GM23338 (cell line): Measurements from ENCODE around the gene ADCK2. TPM values are rescaled to one million over a fixed set of nuclear protein-coding genes. Genes with fewer than 3 reads are reported as not detected.

Experiments
- ATAC-seq: fragments of 200-7000 bp; cut with Tn5 transposase; 3 replicates; pipeline ENCODE4 v1.9.1; 2020
- DNase-seq: peaks from one replicate; pipeline ENCODE4 v3.0.0-alpha.2; 2015; ENCODE audit warnings: low spot score
- H2AFZ ChIP-seq: fragments of 200-600 bp; sonication (generic); 2 replicates; pipeline ENCODE4 v1.8.0; 2016; ENCODE audit warnings: antibody characterized with exemption, mild to moderate bottlenecking, moderate library complexity
- H3F3A ChIP-seq: fragments of 200-600 bp; sonication (generic); replicated peaks from 2 replicates; pipeline ENCODE4 v1.8.0; 2017; ENCODE audit warnings: antibody characterized with exemption, mixed run types, low read depth
- H3K27ac ChIP-seq: fragments of 200-600 bp; sonication (generic); 2 replicates; pipeline ENCODE4 v1.6.1; 2016; ENCODE audit warnings: low read depth
- H3K27me3 ChIP-seq: fragments of 200-600 bp; sonication (generic); 2 replicates; pipeline ENCODE4 v1.8.0; 2016; ENCODE audit warnings: mild to moderate bottlenecking, mixed run types, moderate library complexity; ENCODE audit not compliant: insufficient read depth
- H3K36me3 ChIP-seq: fragments of 200-600 bp; sonication (generic); 2 replicates; pipeline ENCODE4 v1.8.0; 2016; ENCODE audit warnings: mild to moderate bottlenecking; ENCODE audit not compliant: insufficient read depth
- H3K4me1 ChIP-seq: fragments of 200-600 bp; sonication (generic); 2 replicates; pipeline ENCODE4 v1.8.0; 2016; ENCODE audit warnings: mild to moderate bottlenecking, moderate library complexity; ENCODE audit not compliant: insufficient read depth
- H3K4me2 ChIP-seq: fragments of 200-600 bp; sonication (generic); 2 replicates; pipeline ENCODE4 v1.7.1; 2017; ENCODE audit warnings: mixed run types
- H3K4me3 ChIP-seq: fragments of 200-600 bp; sonication (generic); 2 replicates; pipeline ENCODE4 v1.6.1; 2016; ENCODE audit warnings: mixed run types
- H3K79me2 ChIP-seq: fragments of 200-600 bp; sonication (generic); replicated peaks from 2 replicates; pipeline ENCODE4 v1.8.0; 2017; ENCODE audit warnings: mild to moderate bottlenecking; ENCODE audit not compliant: insufficient read depth
- H3K9me2 ChIP-seq: fragments of 200-600 bp; sonication (generic); 2 replicates; pipeline ENCODE4 v1.8.0; 2017; ENCODE audit not compliant: insufficient read depth
- H4K20me1 ChIP-seq: fragments of 200-600 bp; sonication (generic); replicated peaks from 2 replicates; pipeline ENCODE4 v1.8.0; 2017; ENCODE audit warnings: mild to moderate bottlenecking; ENCODE audit not compliant: insufficient read depth
- H3K27ac Mint-ChIP-seq: 2 replicates; pipeline ENCODE4 v1.8.0; 2020; ENCODE audit warnings: inconsistent platforms, mild to moderate bottlenecking, moderate library complexity, mixed read lengths
- H3K27me3 Mint-ChIP-seq: 3 replicates; pipeline ENCODE4 v1.8.0; 2022; ENCODE audit warnings: low read depth, mild to moderate bottlenecking, moderate library complexity, mixed read lengths, inconsistent platforms; ENCODE audit not compliant: insufficient read depth, poor library complexity
- H3K36me3 Mint-ChIP-seq: 3 replicates; pipeline ENCODE4 v1.8.0; 2021; ENCODE audit warnings: low read depth, mild to moderate bottlenecking, inconsistent platforms, moderate library complexity, mixed read lengths
- H3K4me1 Mint-ChIP-seq: 3 replicates; pipeline ENCODE4 v1.8.0; 2020; ENCODE audit warnings: mild to moderate bottlenecking, inconsistent platforms, mixed read lengths
- H3K4me3 Mint-ChIP-seq: 3 replicates; pipeline ENCODE4 v1.8.0; 2021; ENCODE audit warnings: moderate library complexity, mild to moderate bottlenecking, inconsistent platforms, mixed read lengths
- H3K9me3 Mint-ChIP-seq: 3 replicates; pipeline ENCODE4 v1.8.0; 2020; ENCODE audit warnings: moderate library complexity, mild to moderate bottlenecking, inconsistent platforms, mixed read lengths
- CREB1 ChIP-seq: fragments of 250-450 bp; sonication (Bioruptor Pico); IDR thresholded peaks from 2 replicates; pipeline ENCODE4 v1.5.0; 2020; ENCODE audit warnings: low read depth, mild to moderate bottlenecking, moderate library complexity
- ETS1 ChIP-seq: IDR thresholded peaks from 2 replicates; pipeline ENCODE4 v1.6.1; 2016; ENCODE audit warnings: antibody characterized with exemption
- EZH2 ChIP-seq: fragments of 200-600 bp; sonication (generic); IDR thresholded peaks from one replicate; pipeline ENCODE4 v1.8.0; 2017; ENCODE audit warnings: antibody characterized with exemption, mild to moderate bottlenecking, low read depth; ENCODE audit not compliant: unreplicated experiment
- EZH2phosphoT487 ChIP-seq: fragments of 200-600 bp; sonication (generic); IDR thresholded peaks from one replicate; pipeline ENCODE4 v1.8.1; 2018; ENCODE audit warnings: antibody characterized with exemption; ENCODE audit not compliant: unreplicated experiment
- NANOG ChIP-seq: IDR thresholded peaks from 2 replicates; pipeline ENCODE4 v1.6.1; 2016; ENCODE audit warnings: antibody characterized with exemption, borderline replicate concordance
- POLR2AphosphoS5 ChIP-seq: IDR thresholded peaks from 2 replicates; pipeline ENCODE4 v1.6.1; 2016; ENCODE audit warnings: antibody characterized with exemption, low read depth
- REST ChIP-seq: IDR thresholded peaks from one replicate; pipeline ENCODE4 v1.6.1; 2018; ENCODE audit warnings: antibody characterized with exemption; ENCODE audit not compliant: unreplicated experiment
- ZNF114 ChIP-seq: fragments of 250-450 bp; sonication (Bioruptor Pico); IDR thresholded peaks from 2 replicates; pipeline ENCODE4 v1.5.0; 2020; ENCODE audit warnings: mild to moderate bottlenecking, moderate library complexity
- polyA plus RNA-seq: library from polyadenylated mRNA; unstranded; fragments of >200 nt; fragmentation: Nextera tagmentation; extraction: Ambion mirVana; gene quantifications from 2 replicates; pipeline ENCODE4 v1.2.1, GENCODE V29; 2016
- total RNA-seq: library from RNA; depleted of rRNA; stranded (reverse); fragments of >200 nt; shearing (Covaris generic); gene quantifications from 2 replicates; pipeline ENCODE4 v1.2.3, GENCODE V29; 2014
- TF ChIP-seq, protein P1 (sequence below): fragments of 250-450 bp; sonication (Bioruptor Pico); IDR thresholded peaks from 2 replicates; pipeline ENCODE4 v1.5.0; 2020; ENCODE audit warnings: mild to moderate bottlenecking, moderate library complexity
- TF ChIP-seq, protein P2 (sequence below), 2 experiments: fragments of 200-600 bp in 1 of 2; sonication (generic) in 1 of 2; conservative IDR thresholded peaks; 2 replicates each; pipeline versions ENCODE4 v1.5.1 to v1.6.1; 2016 to 2017; ENCODE audit warnings: antibody characterized with exemption in 2 of 2, low read depth in 2 of 2, mild to moderate bottlenecking in 2 of 2, moderate library complexity in 1 of 2

Gene ADCK2
- total and polyA plus RNA-seq, 2 experiments from 2014 or later, result 4.7 to 14.4 TPM

- TF ChIP-seq, protein P1, sequence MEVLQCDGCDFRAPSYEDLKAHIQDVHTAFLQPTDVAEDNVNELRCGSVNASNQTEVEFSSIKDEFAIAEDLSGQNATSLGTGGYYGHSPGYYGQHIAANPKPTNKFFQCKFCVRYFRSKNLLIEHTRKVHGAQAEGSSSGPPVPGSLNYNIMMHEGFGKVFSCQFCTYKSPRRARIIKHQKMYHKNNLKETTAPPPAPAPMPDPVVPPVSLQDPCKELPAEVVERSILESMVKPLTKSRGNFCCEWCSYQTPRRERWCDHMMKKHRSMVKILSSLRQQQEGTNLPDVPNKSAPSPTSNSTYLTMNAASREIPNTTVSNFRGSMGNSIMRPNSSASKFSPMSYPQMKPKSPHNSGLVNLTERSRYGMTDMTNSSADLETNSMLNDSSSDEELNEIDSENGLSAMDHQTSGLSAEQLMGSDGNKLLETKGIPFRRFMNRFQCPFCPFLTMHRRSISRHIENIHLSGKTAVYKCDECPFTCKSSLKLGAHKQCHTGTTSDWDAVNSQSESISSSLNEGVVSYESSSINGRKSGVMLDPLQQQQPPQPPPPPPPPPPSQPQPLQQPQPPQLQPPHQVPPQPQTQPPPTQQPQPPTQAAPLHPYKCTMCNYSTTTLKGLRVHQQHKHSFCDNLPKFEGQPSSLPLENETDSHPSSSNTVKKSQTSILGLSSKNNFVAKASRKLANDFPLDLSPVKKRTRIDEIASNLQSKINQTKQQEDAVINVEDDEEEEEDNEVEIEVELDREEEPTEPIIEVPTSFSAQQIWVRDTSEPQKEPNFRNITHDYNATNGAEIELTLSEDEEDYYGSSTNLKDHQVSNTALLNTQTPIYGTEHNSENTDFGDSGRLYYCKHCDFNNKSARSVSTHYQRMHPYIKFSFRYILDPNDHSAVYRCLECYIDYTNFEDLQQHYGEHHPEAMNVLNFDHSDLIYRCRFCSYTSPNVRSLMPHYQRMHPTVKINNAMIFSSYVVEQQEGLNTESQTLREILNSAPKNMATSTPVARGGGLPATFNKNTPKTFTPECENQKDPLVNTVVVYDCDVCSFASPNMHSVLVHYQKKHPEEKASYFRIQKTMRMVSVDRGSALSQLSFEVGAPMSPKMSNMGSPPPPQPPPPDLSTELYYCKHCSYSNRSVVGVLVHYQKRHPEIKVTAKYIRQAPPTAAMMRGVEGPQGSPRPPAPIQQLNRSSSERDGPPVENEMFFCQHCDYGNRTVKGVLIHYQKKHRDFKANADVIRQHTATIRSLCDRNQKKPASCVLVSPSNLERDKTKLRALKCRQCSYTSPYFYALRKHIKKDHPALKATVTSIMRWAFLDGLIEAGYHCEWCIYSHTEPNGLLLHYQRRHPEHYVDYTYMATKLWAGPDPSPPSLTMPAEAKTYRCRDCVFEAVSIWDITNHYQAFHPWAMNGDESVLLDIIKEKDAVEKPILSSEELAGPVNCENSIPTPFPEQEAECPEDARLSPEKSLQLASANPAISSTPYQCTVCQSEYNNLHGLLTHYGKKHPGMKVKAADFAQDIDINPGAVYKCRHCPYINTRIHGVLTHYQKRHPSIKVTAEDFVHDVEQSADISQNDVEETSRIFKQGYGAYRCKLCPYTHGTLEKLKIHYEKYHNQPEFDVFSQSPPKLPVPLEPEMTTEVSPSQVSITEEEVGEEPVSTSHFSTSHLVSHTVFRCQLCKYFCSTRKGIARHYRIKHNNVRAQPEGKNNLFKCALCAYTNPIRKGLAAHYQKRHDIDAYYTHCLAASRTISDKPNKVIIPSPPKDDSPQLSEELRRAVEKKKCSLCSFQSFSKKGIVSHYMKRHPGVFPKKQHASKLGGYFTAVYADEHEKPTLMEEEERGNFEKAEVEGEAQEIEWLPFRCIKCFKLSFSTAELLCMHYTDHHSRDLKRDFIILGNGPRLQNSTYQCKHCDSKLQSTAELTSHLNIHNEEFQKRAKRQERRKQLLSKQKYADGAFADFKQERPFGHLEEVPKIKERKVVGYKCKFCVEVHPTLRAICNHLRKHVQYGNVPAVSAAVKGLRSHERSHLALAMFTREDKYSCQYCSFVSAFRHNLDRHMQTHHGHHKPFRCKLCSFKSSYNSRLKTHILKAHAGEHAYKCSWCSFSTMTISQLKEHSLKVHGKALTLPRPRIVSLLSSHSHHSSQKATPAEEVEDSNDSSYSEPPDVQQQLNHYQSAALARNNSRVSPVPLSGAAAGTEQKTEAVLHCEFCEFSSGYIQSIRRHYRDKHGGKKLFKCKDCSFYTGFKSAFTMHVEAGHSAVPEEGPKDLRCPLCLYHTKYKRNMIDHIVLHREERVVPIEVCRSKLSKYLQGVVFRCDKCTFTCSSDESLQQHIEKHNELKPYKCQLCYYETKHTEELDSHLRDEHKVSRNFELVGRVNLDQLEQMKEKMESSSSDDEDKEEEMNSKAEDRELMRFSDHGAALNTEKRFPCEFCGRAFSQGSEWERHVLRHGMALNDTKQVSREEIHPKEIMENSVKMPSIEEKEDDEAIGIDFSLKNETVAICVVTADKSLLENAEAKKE (CRISPR knock-in tag), result no peak
- TF ChIP-seq EZH2 (no peak), POLR2AphosphoS5 (no peak), CREB1 (CRISPR knock-in tag) (no peak), EZH2phosphoT487 (no peak), ETS1 (no peak), ZNF114 (CRISPR knock-in tag) (no peak), NANOG (no peak)
Observed at GRCh38 chr7:140695381-140695780, 22.6 kb downstream of the ADCK2 start (continued).

- peaks cover 5% of the 10 kb centered on the region for H4K20me1 ChIP-seq
- Mint-ChIP-seq H3K9me3 (no peaks in the 10 kb centered on the region; the same call in 2 of the 3 replicates), H3K4me3 (peak overlapping the region; percentile 95), H3K27ac (peak overlapping the region; percentile 94), H3K4me1 (peaks cover 17% of the 10 kb centered on the region), H3K27me3 (peaks cover 21% of the 10 kb centered on the region), H3K36me3 (peaks cover 3% of the 10 kb centered on the region; the same call in 1 of the 3 replicates)
- H3K4me2 ChIP-seq, result peak overlapping the region; percentile 82
- peak overlapping the region; percentile 84; the same call in 1 of the 2 replicates for H3K27ac ChIP-seq
- no peaks in the 10 kb centered on the region for H3K36me3 ChIP-seq
- ATAC-seq, result no peak; the same call in 2 of the 3 replicates
- H2AFZ ChIP-seq, result peak overlapping the region; percentile 96
- H3K4me3 ChIP-seq, result peak overlapping the region; percentile 91
- no peaks in the 10 kb centered on the region for H3K9me2 ChIP-seq
- no peak for TF ChIP-seq EZH2
- no peak for TF ChIP-seq POLR2AphosphoS5
- TF ChIP-seq REST, result no peak
- TF ChIP-seq, protein P2, sequence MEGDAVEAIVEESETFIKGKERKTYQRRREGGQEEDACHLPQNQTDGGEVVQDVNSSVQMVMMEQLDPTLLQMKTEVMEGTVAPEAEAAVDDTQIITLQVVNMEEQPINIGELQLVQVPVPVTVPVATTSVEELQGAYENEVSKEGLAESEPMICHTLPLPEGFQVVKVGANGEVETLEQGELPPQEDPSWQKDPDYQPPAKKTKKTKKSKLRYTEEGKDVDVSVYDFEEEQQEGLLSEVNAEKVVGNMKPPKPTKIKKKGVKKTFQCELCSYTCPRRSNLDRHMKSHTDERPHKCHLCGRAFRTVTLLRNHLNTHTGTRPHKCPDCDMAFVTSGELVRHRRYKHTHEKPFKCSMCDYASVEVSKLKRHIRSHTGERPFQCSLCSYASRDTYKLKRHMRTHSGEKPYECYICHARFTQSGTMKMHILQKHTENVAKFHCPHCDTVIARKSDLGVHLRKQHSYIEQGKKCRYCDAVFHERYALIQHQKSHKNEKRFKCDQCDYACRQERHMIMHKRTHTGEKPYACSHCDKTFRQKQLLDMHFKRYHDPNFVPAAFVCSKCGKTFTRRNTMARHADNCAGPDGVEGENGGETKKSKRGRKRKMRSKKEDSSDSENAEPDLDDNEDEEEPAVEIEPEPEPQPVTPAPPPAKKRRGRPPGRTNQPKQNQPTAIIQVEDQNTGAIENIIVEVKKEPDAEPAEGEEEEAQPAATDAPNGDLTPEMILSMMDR (conservative IDR thresholded peaks at IDR 0.05; ENCODE audit: low read depth in 2 of 2), result no peak
- peak; percentile 99 for TF ChIP-seq CREB1 (CRISPR knock-in tag)
- TF ChIP-seq NANOG, result no peak
- H3K27me3 ChIP-seq, result no peaks in the 10 kb centered on the region
- H3K4me1 ChIP-seq, result no peaks in the 10 kb centered on the region; the same call in 1 of the 2 replicates
- H3F3A ChIP-seq, result 0 out of 2 replicates have a peak, but pooled peaks cover 3% of the 10 kb centered on the region
- DNase-seq, result peak; percentile 97
- H3K79me2 ChIP-seq, result peaks cover 39% of the 10 kb centered on the region
Observed at GRCh38 chr7:140696024-140696679, 23.4 kb downstream of the ADCK2 start.
